HG03521 (cell line): ENCODE data around the gene UGT1A5.

Experiments used
- ATAC-seq: cut with Tn5 transposase; IDR thresholded peaks from one replicate; pipeline ENCODE4 v1.9.1; 2021; ENCODE audit warnings: mild to moderate bottlenecking, moderate library complexity; ENCODE audit not compliant: unreplicated experiment

The UGT1A5 gene

GRCh38 chr2:233775414-233775813 lies 62.7 kb downstream of the UGT1A5 start:
- no peak for ATAC-seq

GRCh38 chr2:233778030-233778429 lies 65.3 kb downstream of the UGT1A5 start, which contains the start of gene MROH2A:
TSS of gene MROH2A (plus strand) at chr2:233778330. CDS start at chr2:233779359, 1,029 bp downstream.
- no peak for ATAC-seq

GRCh38 chr2:233779722-233780121 lies 67.0 kb downstream of the UGT1A5 start:
- ATAC-seq, result no peak

GRCh38 chr2:233780771-233781170 lies 68.1 kb downstream of the UGT1A5 start:
- no peak for ATAC-seq

GRCh38 chr2:233789554-233789953 lies 76.8 kb downstream of the UGT1A5 start:
- no peak for ATAC-seq

- no peak for ATAC-seq
These were observed 78.6 kb downstream of the UGT1A5 start for GRCh38 chr2:233791151-233791882.

GRCh38 chr2:233791883-233792329 lies 79.2 kb downstream of the UGT1A5 start:
- ATAC-seq, result no peak

- ATAC-seq, result no peak
These were observed 80.0 kb downstream of the UGT1A5 start for GRCh38 chr2:233792720-233793119.

GRCh38 chr2:233793465-233794127 lies 80.9 kb downstream of the UGT1A5 start:
- ATAC-seq, result no peak

GRCh38 chr2:233794128-233794658 lies 81.5 kb downstream of the UGT1A5 start:
- no peak for ATAC-seq

GRCh38 chr2:233795735-233796171 lies 83.0 kb downstream of the UGT1A5 start:
- no peak for ATAC-seq

GRCh38 chr2:233796254-233796653 lies 83.5 kb downstream of the UGT1A5 start:
- no peak for ATAC-seq

GRCh38 chr2:233798335-233799086 lies 85.8 kb downstream of the UGT1A5 start:
- no peak for ATAC-seq

GRCh38 chr2:233799087-233799665 lies 86.5 kb downstream of the UGT1A5 start:
- no peak for ATAC-seq

GRCh38 chr2:233799716-233800115 lies 87.0 kb downstream of the UGT1A5 start:
- ATAC-seq, result no peak

GRCh38 chr2:233800208-233800607 lies 87.5 kb downstream of the UGT1A5 start:
- ATAC-seq, result no peak

GRCh38 chr2:233801357-233802131 lies 88.8 kb downstream of the UGT1A5 start:
- ATAC-seq, result no peak

GRCh38 chr2:233802132-233802815 lies 89.6 kb downstream of the UGT1A5 start:
- no peak for ATAC-seq

GRCh38 chr2:233803292-233803911 lies 90.7 kb downstream of the UGT1A5 start:
- ATAC-seq, result no peak
